CD4-positive, alpha-beta T cell (primary cell): ENCODE results near the gene OPRL1. TPM values are rescaled to one million over a fixed set of nuclear protein-coding genes. Genes with fewer than 3 reads are reported as not detected.

Experiments used
- ATAC-seq: fragments of 200-7000 bp; cut with Tn5 transposase; one replicate; pipeline ENCODE4 v1.10.0; 2022; ENCODE audit warnings: mild to moderate bottlenecking; ENCODE audit not compliant: poor library complexity
- CTCF ChIA-PET: fragments of 350-600 bp; sonication (Branson Sonifier 250); formaldehyde crosslinking; loops from one replicate; lab custom pipeline; 2021; ENCODE audit warnings: antibody characterized with exemption, inconsistent platforms; lab: Charles Lee
- POLR2A ChIA-PET: fragments of 350-600 bp; sonication (Branson Sonifier 250); formaldehyde crosslinking; loops from one replicate; lab custom pipeline; 2021; ENCODE audit warnings: antibody characterized with exemption, inconsistent platforms; lab: Charles Lee
- DNase-seq, 14 experiments: peaks; one replicate each; pipeline ENCODE4 v3.0.0-alpha.2; 2013 to 2020; ENCODE audit warnings: mixed read lengths in 2 of 14
- H3K27ac ChIP-seq, 2 donors: one replicate each; pipeline versions ENCODE4 v1.5.1 to v1.7.0; 2013; ENCODE audit warnings: low read length in 2 of 2, low read depth in 1 of 2, mild to moderate bottlenecking in 1 of 2
- H3K27me3 ChIP-seq, 2 experiments: 1 replicate in 1 of 2; 2 replicates in 1 of 2; pipeline versions ENCODE4 v1.6.1 to v1.7.0; 2013; ENCODE audit warnings: low read length in 2 of 2, control low read depth in 1 of 2, mild to moderate bottlenecking in 1 of 2, moderate library complexity in 1 of 2; ENCODE audit not compliant: insufficient read depth in 2 of 2, control insufficient read depth in 1 of 2
- H3K36me3 ChIP-seq: one replicate; pipeline ENCODE4 v1.6.1; 2013; ENCODE audit warnings: low read length, control low read depth; ENCODE audit not compliant: insufficient read depth
- H3K4me1 ChIP-seq: one replicate; pipeline ENCODE4 v1.6.1; 2013; ENCODE audit warnings: low read length, control low read depth; ENCODE audit not compliant: insufficient read depth
- H3K4me3 ChIP-seq: one replicate; pipeline ENCODE4 v1.5.1; 2013; ENCODE audit warnings: mild to moderate bottlenecking, low read length, moderate library complexity
- H3K9me3 ChIP-seq, 2 experiments: 1 replicate in 1 of 2; 2 replicates in 1 of 2; pipeline versions ENCODE4 v1.6.1 to v1.7.0; 2013; ENCODE audit warnings: low read length in 2 of 2, mild to moderate bottlenecking in 2 of 2, control low read depth in 1 of 2, moderate library complexity in 1 of 2; ENCODE audit not compliant: control insufficient read depth in 1 of 2, insufficient read depth in 1 of 2
- H3K27ac Mint-ChIP-seq: one replicate; pipeline ENCODE4 v1.8.0; 2020; ENCODE audit warnings: mixed read lengths
- H3K27me3 Mint-ChIP-seq: one replicate; pipeline ENCODE4 v1.8.0; 2021; ENCODE audit warnings: mixed read lengths
- H3K36me3 Mint-ChIP-seq: one replicate; pipeline ENCODE4 v1.8.0; 2021; ENCODE audit warnings: low read depth, mixed read lengths
- H3K4me1 Mint-ChIP-seq: one replicate; pipeline ENCODE4 v1.8.0; 2021; ENCODE audit warnings: low read depth, mixed read lengths
- H3K4me3 Mint-ChIP-seq: one replicate; pipeline ENCODE4 v1.8.0; 2020; ENCODE audit warnings: mild to moderate bottlenecking, mixed read lengths
- H3K9me3 Mint-ChIP-seq: one replicate; pipeline ENCODE4 v1.8.0; 2020; ENCODE audit warnings: mixed read lengths
- CTCF ChIP-seq: fragments of 200-600 bp; IDR thresholded peaks from one replicate; pipeline ENCODE4 v1.8.0; 2022; ENCODE audit warnings: antibody characterized with exemption, mild to moderate bottlenecking
- intact Hi-C, 2 experiments: fragments of 100-400 bp; cut with DNase I in 1 of 2; cut with micrococcal nuclease in 1 of 2; formaldehyde crosslinking; loops; one replicate each; pipeline versions ENCODE4 v1.15.1 to v1.9.0; 2023 to 2025; cut with DNase I, micrococcal nuclease
- total RNA-seq, 174 experiments: library from RNA in 2 of 174; stranded (reverse) in 2 of 174; gene quantifications; one replicate each; pipeline ENCODE4 v1.2.3 and lab custom pipeline; 2021 to 2026

Gene OPRL1
- total RNA-seq, 2 experiments from 2014 or later = 1.0 to 1.2 TPM

GRCh38 chr20:64146301-64146935 lies 66.5 kb downstream of the OPRL1 start:
- Histone ChIP-seq H3K4me3 (no peak overlapping the region), H3K27me3 (peaks cover 3 to 4% of the 10 kb centered on the region in 2 experiments), H3K4me1 (no peaks in the 10 kb centered on the region), H3K36me3 (no peaks in the 10 kb centered on the region), H3K27ac (no peak overlapping the region), H3K9me3 (peaks cover 4 to 29% of the 10 kb centered on the region in 2 experiments)
- ATAC-seq (no peak), DNase-seq (no peak)
- Mint-ChIP-seq H3K36me3 (no peaks in the 10 kb centered on the region), H3K9me3 (peaks cover 4% of the 10 kb centered on the region), H3K4me1 (no peaks in the 10 kb centered on the region), H3K27me3 (peaks cover 9% of the 10 kb centered on the region), H3K4me3 (no peak overlapping the region), H3K27ac (no peak overlapping the region)
- ChIA-PET CTCF (no interaction called here), POLR2A (no interaction called here)
- TF ChIP-seq CTCF = no peak
- intact Hi-C loops = no loop called here

- H3K36me3 ChIP-seq = no peaks in the 10 kb centered on the region
- ChIA-PET POLR2A (no interaction called here), CTCF (no interaction called here)
- H3K9me3 ChIP-seq = peaks cover 4 to 29% of the 10 kb centered on the region in 2 experiments
- H3K27me3 Mint-ChIP-seq = peaks cover 9% of the 10 kb centered on the region
- TF ChIP-seq CTCF = no peak
- no peaks in the 10 kb centered on the region for H3K4me1 ChIP-seq
- no peak overlapping the region for H3K4me3 ChIP-seq
- H3K9me3 Mint-ChIP-seq = peaks cover 4% of the 10 kb centered on the region
- peaks cover 3 to 4% of the 10 kb centered on the region in 2 experiments for H3K27me3 ChIP-seq
- no peaks in the 10 kb centered on the region for H3K4me1 Mint-ChIP-seq
- DNase-seq = no peak
- no peak overlapping the region for H3K27ac ChIP-seq
- no peaks in the 10 kb centered on the region for H3K36me3 Mint-ChIP-seq
- no peak overlapping the region for H3K27ac Mint-ChIP-seq
- intact Hi-C loops = no loop called here
- H3K4me3 Mint-ChIP-seq = no peak overlapping the region
- no peak for ATAC-seq
Observed at GRCh38 chr20:64146936-64147477, 67.1 kb downstream of the OPRL1 start.

- H3K27me3 Mint-ChIP-seq = peaks cover 9% of the 10 kb centered on the region
- no peak overlapping the region for H3K27ac Mint-ChIP-seq
- TF ChIP-seq CTCF = no peak
- ATAC-seq (no peak), DNase-seq (no peak)
- intact Hi-C loops = no loop called here
- no peak overlapping the region for H3K27ac ChIP-seq
- no peaks in the 10 kb centered on the region for H3K4me1 ChIP-seq
- H3K4me3 ChIP-seq = no peak overlapping the region
- H3K4me3 Mint-ChIP-seq = no peak overlapping the region
- peaks cover 4 to 29% of the 10 kb centered on the region in 2 experiments for H3K9me3 ChIP-seq
- peaks cover 4% of the 10 kb centered on the region for H3K9me3 Mint-ChIP-seq
- CTCF ChIA-PET = no interaction called here
- no peaks in the 10 kb centered on the region for H3K36me3 Mint-ChIP-seq
- POLR2A ChIA-PET = no interaction called here
- no peaks in the 10 kb centered on the region for H3K4me1 Mint-ChIP-seq
- no peaks in the 10 kb centered on the region for H3K36me3 ChIP-seq
- H3K27me3 ChIP-seq = peaks cover 3 to 4% of the 10 kb centered on the region in 2 experiments
Observed at GRCh38 chr20:64148581-64148980, 68.7 kb downstream of the OPRL1 start.
